Fibroblast of lung (primary cell): ENCODE measurements around the gene SMC3.

ENCODE experiments used
- CTCF ChIP-seq, 2 donors: IDR thresholded peaks in 1 of 2; conservative IDR thresholded peaks in 1 of 2; 1 replicate in 1 of 2; 2 replicates in 1 of 2; pipeline ENCODE4 v1.5.1; 2011 to 2012; ENCODE audit warnings: low read length in 2 of 2, control low read depth in 1 of 2, inconsistent platforms in 1 of 2, low read depth in 1 of 2, mild to moderate bottlenecking in 1 of 2
- EZH2 ChIP-seq: IDR thresholded peaks from 2 replicates; pipeline ENCODE4 v1.5.1; 2012; ENCODE audit warnings: low read length, control low read depth, mild to moderate bottlenecking; ENCODE audit errors: missing control alignments

GRCh38 chr10:110553905-110554304 is 13.6 kb upstream of the SMC3 start:
- TF ChIP-seq CTCF (conservative IDR thresholded peaks at IDR 0.05 in 1 of 2, IDR thresholded peaks at IDR 0.05 in 1 of 2; ENCODE audit: low read depth in 1 of 2, low read length in 2 of 2) (no peak), EZH2 (no peak)
